Astrocyte (in vitro differentiated cells and primary cell): Measurements from ENCODE around the gene MYO5B.

ENCODE experiments used
- EZH2 ChIP-seq: IDR thresholded peaks from 2 replicates; pipeline ENCODE4 v1.6.1; 2012; ENCODE audit warnings: mild to moderate bottlenecking, low read length, inconsistent platforms; ENCODE audit not compliant: insufficient read depth
- TF ChIP-seq, protein P1 (sequence below): IDR thresholded peaks from 2 replicates; pipeline ENCODE4 v1.5.1; 2011; ENCODE audit warnings: low read depth, mild to moderate bottlenecking, inconsistent platforms, low read length, moderate library complexity; ENCODE audit not compliant: insufficient read depth

GRCh38 chr18:50044402-50044801 lies 150.5 kb downstream of the MYO5B start:
- TF ChIP-seq, protein P1, sequence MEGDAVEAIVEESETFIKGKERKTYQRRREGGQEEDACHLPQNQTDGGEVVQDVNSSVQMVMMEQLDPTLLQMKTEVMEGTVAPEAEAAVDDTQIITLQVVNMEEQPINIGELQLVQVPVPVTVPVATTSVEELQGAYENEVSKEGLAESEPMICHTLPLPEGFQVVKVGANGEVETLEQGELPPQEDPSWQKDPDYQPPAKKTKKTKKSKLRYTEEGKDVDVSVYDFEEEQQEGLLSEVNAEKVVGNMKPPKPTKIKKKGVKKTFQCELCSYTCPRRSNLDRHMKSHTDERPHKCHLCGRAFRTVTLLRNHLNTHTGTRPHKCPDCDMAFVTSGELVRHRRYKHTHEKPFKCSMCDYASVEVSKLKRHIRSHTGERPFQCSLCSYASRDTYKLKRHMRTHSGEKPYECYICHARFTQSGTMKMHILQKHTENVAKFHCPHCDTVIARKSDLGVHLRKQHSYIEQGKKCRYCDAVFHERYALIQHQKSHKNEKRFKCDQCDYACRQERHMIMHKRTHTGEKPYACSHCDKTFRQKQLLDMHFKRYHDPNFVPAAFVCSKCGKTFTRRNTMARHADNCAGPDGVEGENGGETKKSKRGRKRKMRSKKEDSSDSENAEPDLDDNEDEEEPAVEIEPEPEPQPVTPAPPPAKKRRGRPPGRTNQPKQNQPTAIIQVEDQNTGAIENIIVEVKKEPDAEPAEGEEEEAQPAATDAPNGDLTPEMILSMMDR: no peak
- TF ChIP-seq EZH2: no peak
